ENCODE results near the gene AHSG.

AHSG gene

DNA sequence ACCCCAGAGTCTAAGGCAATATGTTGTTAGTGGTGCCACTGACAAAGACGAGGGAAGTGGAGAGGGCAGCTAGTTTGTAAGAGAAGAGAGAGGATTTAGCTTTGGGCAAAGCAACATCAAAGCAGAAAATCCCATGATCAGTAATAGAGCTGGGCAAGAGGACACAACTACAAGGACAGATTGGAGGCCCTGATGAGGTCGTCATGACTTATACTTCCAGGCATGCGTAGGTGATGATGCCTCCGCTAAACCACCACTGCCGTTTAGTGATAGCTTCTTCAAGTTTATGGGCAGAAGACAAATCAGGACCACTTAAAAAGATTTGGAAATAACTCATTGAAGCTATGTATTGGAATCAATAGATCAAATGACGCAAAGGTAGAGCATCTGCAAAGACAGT, 55.6 kb downstream of the AHSG start:
- TF ChIP-seq, protein P1, sequence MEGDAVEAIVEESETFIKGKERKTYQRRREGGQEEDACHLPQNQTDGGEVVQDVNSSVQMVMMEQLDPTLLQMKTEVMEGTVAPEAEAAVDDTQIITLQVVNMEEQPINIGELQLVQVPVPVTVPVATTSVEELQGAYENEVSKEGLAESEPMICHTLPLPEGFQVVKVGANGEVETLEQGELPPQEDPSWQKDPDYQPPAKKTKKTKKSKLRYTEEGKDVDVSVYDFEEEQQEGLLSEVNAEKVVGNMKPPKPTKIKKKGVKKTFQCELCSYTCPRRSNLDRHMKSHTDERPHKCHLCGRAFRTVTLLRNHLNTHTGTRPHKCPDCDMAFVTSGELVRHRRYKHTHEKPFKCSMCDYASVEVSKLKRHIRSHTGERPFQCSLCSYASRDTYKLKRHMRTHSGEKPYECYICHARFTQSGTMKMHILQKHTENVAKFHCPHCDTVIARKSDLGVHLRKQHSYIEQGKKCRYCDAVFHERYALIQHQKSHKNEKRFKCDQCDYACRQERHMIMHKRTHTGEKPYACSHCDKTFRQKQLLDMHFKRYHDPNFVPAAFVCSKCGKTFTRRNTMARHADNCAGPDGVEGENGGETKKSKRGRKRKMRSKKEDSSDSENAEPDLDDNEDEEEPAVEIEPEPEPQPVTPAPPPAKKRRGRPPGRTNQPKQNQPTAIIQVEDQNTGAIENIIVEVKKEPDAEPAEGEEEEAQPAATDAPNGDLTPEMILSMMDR (IDR thresholded peaks at IDR 0.05), result no peak

DNA sequence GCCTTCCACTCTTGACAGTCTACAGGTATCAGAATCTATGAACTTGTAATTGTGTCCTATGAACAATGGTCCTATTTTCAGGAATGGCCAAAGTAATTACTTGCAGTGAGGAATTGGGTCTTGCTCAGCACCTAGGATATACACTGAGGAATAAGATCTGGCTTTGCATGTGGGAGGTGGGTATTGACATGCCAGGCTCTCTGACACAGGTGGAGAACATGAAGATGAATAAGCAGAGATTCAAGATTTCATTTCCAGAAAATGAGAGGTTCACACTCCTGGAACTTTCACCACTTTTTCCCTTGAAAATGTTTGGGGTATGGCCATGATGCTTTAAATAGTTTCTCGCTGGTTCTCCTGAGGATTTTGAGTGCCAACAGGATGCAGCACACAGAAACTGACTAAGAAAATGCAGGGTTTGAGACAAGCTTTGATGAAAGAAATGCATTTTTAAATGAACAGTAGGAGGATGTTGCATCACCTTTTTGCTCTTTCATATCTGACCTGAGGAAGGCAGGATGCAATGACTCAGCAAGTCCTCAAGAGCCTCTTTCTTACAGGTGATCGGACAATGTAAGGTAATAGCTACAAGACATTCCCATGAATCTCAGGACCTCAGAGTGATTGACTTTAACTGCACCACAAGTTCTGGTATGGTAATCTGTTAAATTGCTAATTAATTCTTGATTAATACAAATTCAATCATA, 56.7 kb downstream of the AHSG start:
- TF ChIP-seq, protein P1 (IDR thresholded peaks at IDR 0.05), result no peak

DNA sequence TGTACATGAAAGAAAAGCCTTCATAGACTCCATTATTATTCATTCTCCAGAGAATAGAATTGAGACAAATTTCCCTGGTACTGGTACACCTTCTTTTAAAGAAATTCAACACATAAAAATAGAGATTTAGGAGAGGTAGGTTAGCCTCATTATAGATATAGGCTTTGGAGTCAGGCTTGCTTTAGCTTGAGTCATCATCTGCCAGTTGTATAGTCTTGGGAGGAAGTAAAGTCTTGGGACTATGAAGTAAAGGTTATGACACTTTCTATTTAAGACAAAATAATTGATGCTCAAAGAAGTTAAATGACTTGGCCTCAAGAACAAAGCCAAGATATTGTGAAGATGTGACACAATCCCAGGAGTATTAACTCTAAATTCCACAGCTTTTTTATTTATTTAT, 57.3 kb downstream of the AHSG start:
- TF ChIP-seq, protein P1 (IDR thresholded peaks at IDR 0.05), result no peak
